CD4-positive, alpha-beta memory T cell (primary cell): Measurements from ENCODE around the gene WDFY2. TPM values are rescaled to one million over a fixed set of nuclear protein-coding genes. Genes with fewer than 3 reads are reported as not detected.
A peak's percentile ranks its signal among the peaks of the same experiment; 100 is the strongest.

ENCODE experiments used
- CTCF ChIA-PET: fragments of 350-600 bp; sonication (Branson Sonifier 250); formaldehyde crosslinking; loops from one replicate; lab custom pipeline; 2021; ENCODE audit warnings: inconsistent platforms; ENCODE audit not compliant: partially characterized antibody; lab: Charles Lee
- POLR2A ChIA-PET: fragments of 350-600 bp; sonication (Branson Sonifier 250); formaldehyde crosslinking; loops from one replicate; lab custom pipeline; 2021; ENCODE audit not compliant: partially characterized antibody; lab: Charles Lee
- DNase-seq, 5 donors: peaks; one replicate each; pipeline versions ENCODE4 v3.0.0 to v3.0.0-alpha.2; 2020 to 2022; ENCODE audit warnings: mixed read lengths in 1 of 5
- H3K27ac ChIP-seq: one replicate; pipeline ENCODE4 v1.7.0; 2013; ENCODE audit warnings: low read depth, low read length
- H3K27me3 ChIP-seq: 2 replicates; pipeline ENCODE4 v1.7.0; 2013; ENCODE audit warnings: mild to moderate bottlenecking, low read length, moderate library complexity; ENCODE audit not compliant: insufficient read depth
- H3K36me3 ChIP-seq: 2 replicates; pipeline ENCODE4 v1.7.0; 2013; ENCODE audit warnings: mild to moderate bottlenecking, low read length, moderate library complexity; ENCODE audit not compliant: insufficient read depth
- H3K4me1 ChIP-seq: 2 replicates; pipeline ENCODE4 v1.7.0; 2013; ENCODE audit warnings: mild to moderate bottlenecking, low read length, moderate library complexity; ENCODE audit not compliant: insufficient read depth
- H3K4me3 ChIP-seq, 2 donors: one replicate each; pipeline ENCODE4 v1.7.0; 2013; ENCODE audit warnings: low read length in 2 of 2, mild to moderate bottlenecking in 1 of 2
- H3K9me3 ChIP-seq, 2 donors: one replicate each; pipeline ENCODE4 v1.7.0; 2013; ENCODE audit warnings: low read length in 2 of 2, control low read depth in 1 of 2; ENCODE audit not compliant: control insufficient read depth in 1 of 2
- H3K27ac Mint-ChIP-seq, 7 donors: one replicate each; pipeline ENCODE4 v1.8.0; 2020 to 2021; ENCODE audit warnings: mixed read lengths in 7 of 7, mild to moderate bottlenecking in 6 of 7, inconsistent platforms in 3 of 7, moderate library complexity in 3 of 7
- H3K27me3 Mint-ChIP-seq, 2 donors: one replicate each; pipeline ENCODE4 v1.8.0; 2020 to 2021; ENCODE audit warnings: mixed read lengths in 2 of 2
- H3K36me3 Mint-ChIP-seq, 2 donors: one replicate each; pipeline ENCODE4 v1.8.0; 2020 to 2021; ENCODE audit warnings: mixed read lengths in 2 of 2, inconsistent platforms in 1 of 2, mild to moderate bottlenecking in 1 of 2
- H3K4me1 Mint-ChIP-seq, 4 donors: one replicate each; pipeline ENCODE4 v1.8.0; 2020 to 2021; ENCODE audit warnings: mixed read lengths in 4 of 4, mild to moderate bottlenecking in 1 of 4
- H3K4me3 Mint-ChIP-seq, 8 donors: one replicate each; pipeline ENCODE4 v1.8.0; 2020 to 2021; ENCODE audit warnings: mixed read lengths in 8 of 8, mild to moderate bottlenecking in 7 of 8, moderate library complexity in 6 of 8, inconsistent platforms in 3 of 8
- H3K9me3 Mint-ChIP-seq, 8 donors: one replicate each; pipeline ENCODE4 v1.8.0; 2020 to 2021; ENCODE audit warnings: mixed read lengths in 8 of 8, mild to moderate bottlenecking in 5 of 8, inconsistent platforms in 3 of 8, moderate library complexity in 1 of 8
- intact Hi-C: fragments of 100-400 bp; cut with micrococcal nuclease; formaldehyde crosslinking; loops from one replicate; pipeline ENCODE4 v1.15.1; 2023
- polyA plus RNA-seq, 2 donors: library from polyadenylated mRNA; unstranded; fragments of 300-500 nt; fragmentation: Illumina TruSeq; gene quantifications; one replicate each; pipeline ENCODE4 v1.2.3, GENCODE V29; 2021
- total RNA-seq, 2 experiments: library from RNA; stranded (reverse); gene quantifications; one replicate each; pipeline ENCODE4 v1.2.3, GENCODE V29; 2021

WDFY2 gene
- total and polyA plus RNA-seq, 4 experiments from 2014 or later, result 3.8 to 21.8 (median 14.5) TPM

GRCh38 chr13:51795419-51795818, 211.2 kb downstream of the WDFY2 start:
- Mint-ChIP-seq H3K9me3 (no peaks in the 10 kb centered on the region), H3K4me3 (no peak overlapping the region), H3K36me3 (peaks cover 38 to 41% of the 10 kb centered on the region in 2 donors), H3K27ac (peak overlapping the region in 3 of 7 donors; percentile 37 to 79 (median 52)), H3K27me3 (no peaks in the 10 kb centered on the region), H3K4me1 (peaks cover 7 to 21% (median 13%) of the 10 kb centered on the region in 4 donors)
- Histone ChIP-seq H3K27me3 (no peaks in the 10 kb centered on the region), H3K27ac (no peak overlapping the region), H3K36me3 (peaks cover 7% of the 10 kb centered on the region), H3K9me3 (no peaks in the 10 kb centered on the region), H3K4me1 (no peaks in the 10 kb centered on the region), H3K4me3 (no peak overlapping the region)
- DNase-seq, result no peak
- CTCF ChIA-PET, result interaction anchor here (1.0 to 5.7 kb wide), 9 partner anchors 20 to 670 kb away, joined by 3 to 61 read pairs (median 4); no protein-coding TSS in a partner anchor
- POLR2A ChIA-PET, result interaction anchor here (13.8 kb wide), 1 partner anchor 343 kb away, joined by 220 read pairs; the partner anchor contains the start of gene INTS6
- intact Hi-C loops, result loop anchor here (5.0 kb wide), 2 partner anchors 428 to 573 kb away; partner anchors contain the start of gene FAM124A

- Histone ChIP-seq H3K9me3 (no peaks in the 10 kb centered on the region), H3K4me1 (peaks cover 3% of the 10 kb centered on the region), H3K36me3 (peaks cover 7% of the 10 kb centered on the region), H3K27me3 (no peaks in the 10 kb centered on the region), H3K4me3 (no peak overlapping the region), H3K27ac (no peak overlapping the region)
- CTCF ChIA-PET, result interaction anchor here (1.0 to 8.2 kb wide), 19 partner anchors 10 to 672 kb away, joined by 3 to 67 read pairs (median 9); partner anchors contain the start of gene INTS6
- Mint-ChIP-seq H3K9me3 (no peaks in the 10 kb centered on the region), H3K36me3 (peaks cover 32 to 37% of the 10 kb centered on the region in 2 donors), H3K4me1 (peaks cover 10 to 26% (median 13%) of the 10 kb centered on the region in 4 donors), H3K27ac (peak overlapping the region in 1 of 7 donors; percentile 57), H3K27me3 (no peaks in the 10 kb centered on the region), H3K4me3 (no peak overlapping the region)
- POLR2A ChIA-PET, result interaction anchor here (0.6 to 13.8 kb wide), 3 partner anchors 11 to 362 kb away, joined by 3 to 220 read pairs (median 3); partner anchors contain the start of gene INTS6
- intact Hi-C loops, result loop anchor here (5.0 kb wide), 2 partner anchors 429 to 574 kb away; partner anchors contain the start of gene FAM124A
- DNase-seq, result no peak
These were observed 212.3 kb downstream of the WDFY2 start for GRCh38 chr13:51796546-51796945.

GRCh38 chr13:51797664-51798488, 213.6 kb downstream of the WDFY2 start:
- H3K36me3 ChIP-seq, result peaks cover 7% of the 10 kb centered on the region
- POLR2A ChIA-PET, result interaction anchor here (0.8 to 14.5 kb wide), 10 partner anchors 18 to 573 kb away, joined by 3 to 288 read pairs (median 4); partner anchors contain the start of gene INTS6

GRCh38 chr13:51799261-51799660, 215.0 kb downstream of the WDFY2 start:
- Histone ChIP-seq H3K27me3 (no peaks in the 10 kb centered on the region), H3K4me3 (no peak overlapping the region), H3K36me3 (peaks cover 4% of the 10 kb centered on the region), H3K9me3 (no peaks in the 10 kb centered on the region), H3K4me1 (peaks cover 21% of the 10 kb centered on the region), H3K27ac (no peak overlapping the region)
- Mint-ChIP-seq H3K36me3 (peaks cover 12 to 28% of the 10 kb centered on the region in 2 donors), H3K4me3 (no peak overlapping the region), H3K4me1 (peaks cover 17 to 46% (median 26%) of the 10 kb centered on the region in 4 donors), H3K9me3 (peaks cover 0 to 6% (median 0%) of the 10 kb centered on the region in 8 donors), H3K27me3 (no peaks in the 10 kb centered on the region), H3K27ac (peak overlapping the region in 4 of 7 donors; percentile 98 to 100 (median 100))
- no peak for DNase-seq
- CTCF ChIA-PET, result interaction anchor here (0.7 to 8.2 kb wide), 14 partner anchors 9 to 674 kb away, joined by 3 to 67 read pairs (median 8); no protein-coding TSS in a partner anchor
- intact Hi-C loops, result loop anchor here (5.0 kb wide), 2 partner anchors 432 to 577 kb away; partner anchors contain the start of gene FAM124A
- POLR2A ChIA-PET, result interaction anchor here (1.9 to 14.5 kb wide), 4 partner anchors 25 to 366 kb away, joined by 5 to 288 read pairs (median 113); partner anchors contain the start of gene INTS6

More at GRCh38 chr13:51797664-51798488, 213.6 kb downstream of the WDFY2 start:
- no peaks in the 10 kb centered on the region for H3K27me3 Mint-ChIP-seq
- H3K36me3 Mint-ChIP-seq, result peaks cover 22 to 34% of the 10 kb centered on the region in 2 donors
- Histone ChIP-seq H3K27me3 (no peaks in the 10 kb centered on the region), H3K4me3 (no peak overlapping the region), H3K9me3 (no peaks in the 10 kb centered on the region), H3K27ac (peak overlapping the region; percentile 11), H3K4me1 (peaks cover 17% of the 10 kb centered on the region)
- H3K4me1 Mint-ChIP-seq, result peaks cover 20 to 39% (median 23%) of the 10 kb centered on the region in 4 donors
- CTCF ChIA-PET, result interaction anchor here (0.6 to 8.2 kb wide), 49 partner anchors 9 to 673 kb away, joined by 3 to 67 read pairs (median 5); partner anchors contain the start of gene INTS6
- peak; percentile 66 to 81 (median 71) for DNase-seq
- H3K4me3 Mint-ChIP-seq, result no peak overlapping the region
- H3K9me3 Mint-ChIP-seq, result peaks cover 0 to 4% (median 0%) of the 10 kb centered on the region in 8 donors
- H3K27ac Mint-ChIP-seq, result peak overlapping the region; percentile 27 to 92 (median 77)
- intact Hi-C loops, result loop anchor here (1.0 to 5.0 kb wide), 4 partner anchors 363 to 576 kb away; partner anchors contain the start of gene FAM124A

DNA sequence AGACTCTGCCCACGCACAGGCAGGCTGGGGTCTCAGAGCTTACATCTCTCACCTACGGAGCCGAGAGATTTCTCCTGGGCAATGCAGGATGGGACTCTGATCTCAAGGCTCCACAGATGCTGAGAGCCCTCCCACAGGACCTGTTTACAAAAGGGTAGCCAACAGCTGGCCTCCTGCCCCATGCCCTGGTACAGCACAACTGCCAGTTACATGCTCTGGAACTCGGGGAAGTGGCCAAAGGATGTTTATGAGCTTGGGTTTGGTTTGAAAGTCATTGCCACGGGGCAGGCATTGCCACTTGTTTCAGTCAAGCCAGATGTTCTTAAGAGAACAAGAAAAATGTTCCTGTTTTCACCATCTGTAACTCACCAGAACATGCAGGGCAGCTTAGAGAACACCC, 216.2 kb downstream of the WDFY2 start:
- peaks cover 27 to 51% (median 38%) of the 10 kb centered on the region in 4 donors for H3K4me1 Mint-ChIP-seq
- intact Hi-C loops, result no loop called here
- no peaks in the 10 kb centered on the region for H3K27me3 Mint-ChIP-seq
- Histone ChIP-seq H3K27ac (peak overlapping the region; percentile 96), H3K27me3 (no peaks in the 10 kb centered on the region), H3K4me3 (no peak overlapping the region), H3K9me3 (no peaks in the 10 kb centered on the region), H3K36me3 (peaks cover 4% of the 10 kb centered on the region), H3K4me1 (peaks cover 34% of the 10 kb centered on the region)
- POLR2A ChIA-PET, result interaction anchor here (0.6 to 14.5 kb wide), 6 partner anchors 23 to 367 kb away, joined by 3 to 288 read pairs (median 4); partner anchors contain the start of gene INTS6
- no peak overlapping the region for H3K4me3 Mint-ChIP-seq
- H3K27ac Mint-ChIP-seq, result peak overlapping the region; percentile 64 to 100 (median 99)
- no peak for DNase-seq
- H3K36me3 Mint-ChIP-seq, result peaks cover 7 to 31% of the 10 kb centered on the region in 2 donors
- CTCF ChIA-PET, result interaction anchor here (0.8 to 8.2 kb wide), 12 partner anchors 10 to 379 kb away, joined by 3 to 67 read pairs (median 4); no protein-coding TSS in a partner anchor
- H3K9me3 Mint-ChIP-seq, result peaks cover 0 to 7% (median 0%) of the 10 kb centered on the region in 8 donors

- peak overlapping the region in 7 of 8 donors; percentile 91 to 98 (median 95) for H3K4me3 Mint-ChIP-seq
- no peaks in the 10 kb centered on the region for H3K27me3 ChIP-seq
- H3K4me1 ChIP-seq, result peaks cover 45% of the 10 kb centered on the region
- H3K9me3 ChIP-seq, result no peaks in the 10 kb centered on the region
- H3K27me3 Mint-ChIP-seq, result no peaks in the 10 kb centered on the region
- ChIA-PET POLR2A (interaction anchor here (0.6 to 14.5 kb wide), 5 partner anchors 22 to 393 kb away, joined by 3 to 288 read pairs (median 15); partner anchors contain the start of gene INTS6), CTCF (interaction anchor here (1.0 to 8.2 kb wide), 8 partner anchors 12 to 380 kb away, joined by 3 to 67 read pairs (median 5); partner anchors contain the start of gene INTS6)
- H3K27ac ChIP-seq, result peak overlapping the region; percentile 96
- H3K4me1 Mint-ChIP-seq, result peaks cover 36 to 59% (median 48%) of the 10 kb centered on the region in 4 donors
- no peak overlapping the region for H3K4me3 ChIP-seq
- peaks cover 0 to 7% (median 0%) of the 10 kb centered on the region in 8 donors for H3K9me3 Mint-ChIP-seq
- peaks cover 4% of the 10 kb centered on the region for H3K36me3 ChIP-seq
- peaks cover 6 to 31% of the 10 kb centered on the region in 2 donors for H3K36me3 Mint-ChIP-seq
- no peak for DNase-seq
- peak overlapping the region; percentile 98 to 100 (median 100) for H3K27ac Mint-ChIP-seq
- intact Hi-C loops, result loop anchor here (2.0 kb wide), 1 partner anchor 37 kb away; no protein-coding TSS in a partner anchor
These were observed 217.4 kb downstream of the WDFY2 start for GRCh38 chr13:51801631-51802099.
